Measurements from ENCODE around the gene TRAM2.

DNA sequence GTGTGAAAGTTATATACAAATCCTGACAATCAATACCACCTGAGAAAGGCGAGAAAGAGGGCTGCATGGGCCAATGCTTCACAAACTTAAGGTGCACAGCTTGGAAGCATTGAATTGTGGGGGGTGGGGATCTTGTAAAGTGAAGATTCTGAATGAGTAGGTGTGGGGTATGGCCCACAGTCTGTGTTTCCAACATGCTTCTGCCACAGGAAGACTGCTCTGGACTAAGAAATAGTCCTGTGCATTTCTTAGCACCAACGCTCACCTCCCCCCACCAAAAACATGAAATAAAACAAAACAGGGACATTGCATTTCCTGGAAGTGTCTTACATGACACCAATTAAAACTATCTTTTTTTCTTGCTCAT is 21.9 kb upstream of the TRAM2 start:
- TF ChIP-seq, protein P1, sequence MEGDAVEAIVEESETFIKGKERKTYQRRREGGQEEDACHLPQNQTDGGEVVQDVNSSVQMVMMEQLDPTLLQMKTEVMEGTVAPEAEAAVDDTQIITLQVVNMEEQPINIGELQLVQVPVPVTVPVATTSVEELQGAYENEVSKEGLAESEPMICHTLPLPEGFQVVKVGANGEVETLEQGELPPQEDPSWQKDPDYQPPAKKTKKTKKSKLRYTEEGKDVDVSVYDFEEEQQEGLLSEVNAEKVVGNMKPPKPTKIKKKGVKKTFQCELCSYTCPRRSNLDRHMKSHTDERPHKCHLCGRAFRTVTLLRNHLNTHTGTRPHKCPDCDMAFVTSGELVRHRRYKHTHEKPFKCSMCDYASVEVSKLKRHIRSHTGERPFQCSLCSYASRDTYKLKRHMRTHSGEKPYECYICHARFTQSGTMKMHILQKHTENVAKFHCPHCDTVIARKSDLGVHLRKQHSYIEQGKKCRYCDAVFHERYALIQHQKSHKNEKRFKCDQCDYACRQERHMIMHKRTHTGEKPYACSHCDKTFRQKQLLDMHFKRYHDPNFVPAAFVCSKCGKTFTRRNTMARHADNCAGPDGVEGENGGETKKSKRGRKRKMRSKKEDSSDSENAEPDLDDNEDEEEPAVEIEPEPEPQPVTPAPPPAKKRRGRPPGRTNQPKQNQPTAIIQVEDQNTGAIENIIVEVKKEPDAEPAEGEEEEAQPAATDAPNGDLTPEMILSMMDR (conservative IDR thresholded peaks at IDR 0.05; ENCODE audit: low read depth, low read length) = no peak
- no peak for TF ChIP-seq EZH2 (IDR thresholded peaks at IDR 0.05; ENCODE audit: low read length, unreplicated experiment)
- TF ChIP-seq EZH2phosphoT487 (IDR thresholded peaks at IDR 0.05; ENCODE audit: borderline replicate concordance, low read length) = no peak

Data from PC-3 (cell line).